Sigmoid colon (tissue), 3 donors: Measurements from ENCODE around the gene DMRTA2.

Source experiments
- CTCF ChIP-seq, 4 experiments: fragments of 450-650 bp in 3 of 4; fragments of 200-600 bp in 1 of 4; IDR thresholded peaks; one replicate each; pipeline ENCODE4 v1.5.1; 2016 to 2019; ENCODE audit warnings: antibody characterized with exemption in 4 of 4, mild to moderate bottlenecking in 3 of 4, moderate library complexity in 2 of 4
- POLR2A ChIP-seq, 2 donors: fragments of 450-650 bp; IDR thresholded peaks; one replicate each; pipeline ENCODE4 v1.6.1; 2016; ENCODE audit warnings: antibody characterized with exemption in 2 of 2, mild to moderate bottlenecking in 2 of 2, moderate library complexity in 2 of 2

- TF ChIP-seq POLR2A (IDR thresholded peaks at IDR 0.05) (no peak), CTCF (IDR thresholded peaks at IDR 0.05) (no peak)
Measured at GRCh38 chr1:50415235-50416149, 7.8 kb downstream of the DMRTA2 start.
